Bronchial epithelial cell (primary cell): ENCODE data around the gene RC3H1. TPM values are rescaled to one million over a fixed set of nuclear protein-coding genes. Genes with fewer than 3 reads are reported as not detected.

Source experiments
- DNase-seq: peaks from one replicate; pipeline ENCODE4 v3.0.0-alpha.2; 2010; ENCODE audit warnings: low read depth
- FAIRE-seq: peaks from 2 replicates; lab custom pipeline; 2011; peaks lifted over from hg19 to GRCh38; lab: Jason Lieb, UNC
- H3K27me3 ChIP-seq: 2 replicates; pipeline ENCODE4 v1.5.1; 2011; ENCODE audit warnings: low read length; ENCODE audit not compliant: control insufficient read depth, insufficient read depth
- H3K36me3 ChIP-seq: 2 replicates; pipeline ENCODE4 v1.5.1; 2011; ENCODE audit warnings: low read length; ENCODE audit not compliant: control insufficient read depth, insufficient read depth
- H3K4me3 ChIP-seq: 2 replicates; pipeline ENCODE4 v1.5.1; 2011; ENCODE audit warnings: mild to moderate bottlenecking, low read depth, low read length, control low read depth
- total RNA-seq: library from RNA; depleted of rRNA; stranded (reverse); fragments of >200 nt; gene quantifications from 2 replicates; pipeline ENCODE4 v1.2.1, GENCODE V29; 2014
- TF ChIP-seq, protein P1 (sequence below): IDR thresholded peaks from 2 replicates; pipeline ENCODE4 v1.5.1; 2011; ENCODE audit warnings: mild to moderate bottlenecking, moderate library complexity, low read length, control low read depth, inconsistent platforms; ENCODE audit not compliant: insufficient read depth, severe bottlenecking

The RC3H1 gene
- total RNA-seq, 1 donor from 2014 or later: 8.2 TPM

GRCh38 chr1:173886746-173887611, 135.2 kb downstream of the RC3H1 start:
- no peaks in the 10 kb centered on the region for H3K27me3 ChIP-seq
- no peak overlapping the region for H3K4me3 ChIP-seq
- TF ChIP-seq, protein P1, sequence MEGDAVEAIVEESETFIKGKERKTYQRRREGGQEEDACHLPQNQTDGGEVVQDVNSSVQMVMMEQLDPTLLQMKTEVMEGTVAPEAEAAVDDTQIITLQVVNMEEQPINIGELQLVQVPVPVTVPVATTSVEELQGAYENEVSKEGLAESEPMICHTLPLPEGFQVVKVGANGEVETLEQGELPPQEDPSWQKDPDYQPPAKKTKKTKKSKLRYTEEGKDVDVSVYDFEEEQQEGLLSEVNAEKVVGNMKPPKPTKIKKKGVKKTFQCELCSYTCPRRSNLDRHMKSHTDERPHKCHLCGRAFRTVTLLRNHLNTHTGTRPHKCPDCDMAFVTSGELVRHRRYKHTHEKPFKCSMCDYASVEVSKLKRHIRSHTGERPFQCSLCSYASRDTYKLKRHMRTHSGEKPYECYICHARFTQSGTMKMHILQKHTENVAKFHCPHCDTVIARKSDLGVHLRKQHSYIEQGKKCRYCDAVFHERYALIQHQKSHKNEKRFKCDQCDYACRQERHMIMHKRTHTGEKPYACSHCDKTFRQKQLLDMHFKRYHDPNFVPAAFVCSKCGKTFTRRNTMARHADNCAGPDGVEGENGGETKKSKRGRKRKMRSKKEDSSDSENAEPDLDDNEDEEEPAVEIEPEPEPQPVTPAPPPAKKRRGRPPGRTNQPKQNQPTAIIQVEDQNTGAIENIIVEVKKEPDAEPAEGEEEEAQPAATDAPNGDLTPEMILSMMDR: no peak
- FAIRE-seq (no peak), DNase-seq (no peak)
- H3K36me3 ChIP-seq: no peaks in the 10 kb centered on the region

- H3K27me3 ChIP-seq: no peaks in the 10 kb centered on the region
- no peak for FAIRE-seq
- TF ChIP-seq, protein P1: no peak
Observed at GRCh38 chr1:173884701-173885100, 137.5 kb downstream of the RC3H1 start.

More at GRCh38 chr1:173884701-173885100, 137.5 kb downstream of the RC3H1 start:
- no peaks in the 10 kb centered on the region for H3K36me3 ChIP-seq
- no peak for DNase-seq
- no peak overlapping the region for H3K4me3 ChIP-seq

Other genes with a start within 250 kb of the RC3H1 start
- gene DARS2, start 197.7 kb downstream of the RC3H1 start, total RNA-seq: 12.9 and 15.4 TPM in 2 replicates
- 5.1 and 5.5 TPM in 2 replicates for gene CENPL, start 197.5 kb downstream of the RC3H1 start, total RNA-seq
- gene GAS5, start 154.4 kb downstream of the RC3H1 start, total RNA-seq: 955 and 2,584 TPM in 2 replicates
- 2.9 and 3.8 TPM in 2 replicates for gene ZBTB37, start 154.0 kb downstream of the RC3H1 start, total RNA-seq
- not detected in 2 replicates for gene SERPINC1, start 105.0 kb downstream of the RC3H1 start, total RNA-seq
- gene RABGAP1L, start 137.2 kb upstream of the RC3H1 start, total RNA-seq: 34.1 and 37.4 TPM in 2 replicates